Measurements from ENCODE around the gene BUD13.

BUD13 gene

GRCh38 chr11:116702772-116703385, 69.9 kb downstream of the BUD13 start:
- no peak for TF ChIP-seq CTCF (IDR thresholded peaks at IDR 0.05; ENCODE audit: low read depth, low read length, missing control alignments)
- no peak overlapping the region for H3K4me3 ChIP-seq (replicated peaks; ENCODE audit: low read depth, low read length)
- DNase-seq (ENCODE audit: extremely low read depth, low read depth): no peak

GRCh38 chr11:116701876-116702275, 70.9 kb downstream of the BUD13 start:
- DNase-seq (ENCODE audit: extremely low read depth, low read depth): no peak
- H3K4me3 ChIP-seq (replicated peaks; ENCODE audit: low read depth, low read length): no peak overlapping the region
- no peak for TF ChIP-seq CTCF (IDR thresholded peaks at IDR 0.05; ENCODE audit: low read depth, low read length, missing control alignments)

- no peak for TF ChIP-seq CTCF (IDR thresholded peaks at IDR 0.05; ENCODE audit: low read depth, low read length, missing control alignments)
- no peak for DNase-seq (ENCODE audit: extremely low read depth, low read depth)
- no peak overlapping the region for H3K4me3 ChIP-seq (replicated peaks; ENCODE audit: low read depth, low read length)
Observed at GRCh38 chr11:116701297-116701801, 71.4 kb downstream of the BUD13 start.

GRCh38 chr11:116700586-116701220, 72.1 kb downstream of the BUD13 start:
- no peak overlapping the region for H3K4me3 ChIP-seq (replicated peaks; ENCODE audit: low read depth, low read length)
- no peak for TF ChIP-seq CTCF (IDR thresholded peaks at IDR 0.05; ENCODE audit: low read depth, low read length, missing control alignments)
- no peak for DNase-seq (ENCODE audit: extremely low read depth, low read depth)
